GM04504 (cell line): ENCODE measurements around the gene TEX55.
"Not testable (repeated sequence)": the region's sequence is repeated elsewhere in the genome, so short reads cannot be mapped to it uniquely, and the experiment has no call there.

Source experiments
- DNase-seq: peaks from one replicate; pipeline ENCODE4 v3.0.0-alpha.2; 2012; ENCODE audit warnings: low read depth

Gene TEX55

DNA sequence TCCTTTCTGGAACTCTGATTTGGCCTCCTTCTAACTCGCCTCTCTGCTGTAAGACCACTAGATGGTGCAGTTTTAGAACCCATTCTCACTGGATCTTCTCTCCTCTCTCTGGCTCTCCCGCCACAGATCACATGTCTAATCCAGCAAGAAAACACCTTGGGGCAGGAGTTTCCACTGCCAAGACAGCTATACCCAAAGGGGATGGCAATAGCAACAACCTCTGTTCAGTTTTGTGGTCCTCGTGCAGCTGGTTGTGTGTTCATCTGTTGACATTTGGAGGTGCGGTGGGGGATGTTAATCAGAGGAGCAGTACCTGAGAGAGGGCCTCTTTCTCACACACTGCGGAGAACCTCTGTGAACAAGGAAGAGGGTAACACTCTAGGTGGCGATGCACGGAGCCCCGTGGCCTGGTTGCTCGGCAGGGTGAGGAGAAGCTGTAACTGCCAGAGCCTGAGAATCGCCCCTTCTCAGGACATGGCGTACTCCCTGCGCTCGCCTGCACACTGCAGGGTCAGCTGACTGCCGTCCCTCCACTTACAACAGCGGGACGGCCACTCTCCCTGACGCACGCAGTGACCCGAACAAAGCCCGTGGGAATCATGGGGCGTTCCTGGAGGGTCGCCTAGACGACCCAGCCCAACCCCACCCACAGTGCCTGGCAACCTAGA, at the start of gene TEX55:
TSS of gene TEX55 (plus strand) at position 666 of the 668 bp plus-strand sequence. CDS start 25 bp downstream, outside the sequence.
- DNase-seq: peak; percentile 15

GRCh38 chr3:119098003-119098402, 48.0 kb upstream of the TEX55 start:
- no peak for DNase-seq

DNA sequence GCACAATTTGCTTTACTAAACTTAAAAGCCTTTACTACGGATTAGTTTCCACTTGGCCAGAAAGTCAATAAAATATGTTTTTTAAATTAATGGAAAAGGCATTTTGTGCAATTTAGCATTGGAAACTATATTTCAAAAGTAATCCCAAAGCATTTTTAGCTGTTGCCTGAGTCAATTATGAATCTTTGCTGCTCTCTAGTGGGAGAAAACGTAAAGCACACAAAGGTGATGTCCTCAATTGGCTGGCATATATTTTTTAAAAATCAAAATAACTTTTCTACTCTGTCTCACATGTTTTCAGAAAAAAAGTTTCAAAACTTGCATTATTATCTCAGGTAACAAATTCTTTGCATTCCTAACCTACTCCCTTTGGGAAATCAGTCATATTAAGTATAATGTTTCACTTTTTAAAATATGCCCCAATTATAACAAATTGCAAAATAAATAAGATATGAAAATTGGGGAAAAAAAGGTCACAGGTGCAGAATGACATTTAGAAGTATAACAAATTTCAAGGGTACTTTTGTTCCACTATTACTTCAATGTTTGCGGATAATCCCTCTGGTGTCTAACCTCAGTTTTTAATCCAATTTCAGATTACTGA, 47.2 kb upstream of the TEX55 start:
- DNase-seq: peak; percentile 17

DNA sequence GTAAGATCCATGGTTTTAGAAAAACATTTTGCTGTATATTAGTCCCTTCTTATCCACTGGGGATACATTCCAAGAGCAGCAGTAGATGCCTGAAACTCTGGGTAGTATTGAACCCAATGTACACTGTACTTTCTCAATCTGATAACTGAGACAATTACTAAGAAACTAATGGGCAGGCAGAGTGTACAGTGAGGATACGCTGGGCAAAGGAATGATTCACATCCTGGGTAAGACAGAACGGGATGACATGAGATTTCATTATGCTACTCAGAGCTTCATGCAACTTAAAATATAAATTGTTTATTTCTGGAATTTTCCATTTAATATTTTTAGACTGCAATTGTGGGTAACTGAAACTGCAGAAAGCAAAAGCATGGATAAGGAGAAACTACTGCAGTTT, 46.2 kb upstream of the TEX55 start:
- DNase-seq: no peak

DNA sequence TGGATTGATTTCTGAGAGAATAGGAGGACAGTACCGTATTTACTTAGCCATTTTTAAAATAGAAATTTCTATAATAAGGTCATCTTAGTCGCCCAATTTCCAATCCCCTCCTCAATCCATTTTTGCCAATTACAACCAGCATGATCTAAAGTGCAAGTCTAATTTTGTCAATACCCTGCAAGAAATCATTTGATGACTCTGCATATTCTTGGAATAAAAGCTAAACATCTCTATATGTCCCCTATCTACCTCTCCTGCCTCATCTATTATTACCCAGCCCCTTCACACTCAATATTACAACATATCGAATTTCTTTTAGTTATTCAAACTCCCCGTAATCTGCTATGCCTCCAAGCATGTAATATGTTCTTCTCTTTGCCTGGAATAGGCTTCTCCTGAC, 41.9 kb upstream of the TEX55 start:
- no peak for DNase-seq

- not testable (repeated sequence) for DNase-seq
Observed at GRCh38 chr3:119118330-119118729, 27.6 kb upstream of the TEX55 start.

DNA sequence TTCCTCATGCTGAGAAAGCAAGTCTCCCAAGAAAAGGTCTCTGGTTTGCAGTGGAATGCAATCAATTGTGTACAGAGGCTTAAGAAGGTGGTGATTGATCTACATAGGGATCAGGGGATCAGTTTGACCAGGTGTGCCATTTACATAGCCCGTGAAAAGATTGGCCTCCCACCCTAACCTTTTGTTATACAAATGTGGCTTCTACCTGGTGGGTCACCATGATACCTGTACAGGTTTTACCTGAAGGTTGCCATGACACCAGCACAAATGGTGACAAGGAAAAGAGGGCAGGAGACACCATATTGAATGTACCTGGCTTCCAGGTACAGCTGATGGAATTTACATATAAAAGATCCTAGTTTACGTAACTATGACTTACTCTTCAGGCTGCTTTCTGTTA, 25.5 kb upstream of the TEX55 start:
- DNase-seq: no peak

DNA sequence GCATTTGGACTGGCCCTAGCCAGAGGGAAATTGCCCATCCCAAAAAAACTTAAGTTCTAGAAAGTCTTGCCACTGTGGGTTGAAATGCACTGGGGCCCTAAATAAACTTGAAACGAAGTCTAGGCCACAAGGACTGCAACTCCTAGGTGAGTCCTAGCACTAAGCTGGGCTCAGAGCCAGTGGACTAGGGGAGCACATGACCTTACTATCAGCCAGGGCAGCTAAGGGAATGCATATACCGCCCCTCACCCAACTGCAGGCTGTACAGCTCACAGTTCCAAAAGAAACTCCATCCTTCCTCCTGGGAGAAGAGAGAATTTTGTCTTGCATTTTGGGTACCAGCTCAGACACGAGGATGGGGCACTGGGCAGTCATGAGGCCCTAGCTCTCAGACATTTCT, 23.6 kb upstream of the TEX55 start:
- DNase-seq: no peak

DNA sequence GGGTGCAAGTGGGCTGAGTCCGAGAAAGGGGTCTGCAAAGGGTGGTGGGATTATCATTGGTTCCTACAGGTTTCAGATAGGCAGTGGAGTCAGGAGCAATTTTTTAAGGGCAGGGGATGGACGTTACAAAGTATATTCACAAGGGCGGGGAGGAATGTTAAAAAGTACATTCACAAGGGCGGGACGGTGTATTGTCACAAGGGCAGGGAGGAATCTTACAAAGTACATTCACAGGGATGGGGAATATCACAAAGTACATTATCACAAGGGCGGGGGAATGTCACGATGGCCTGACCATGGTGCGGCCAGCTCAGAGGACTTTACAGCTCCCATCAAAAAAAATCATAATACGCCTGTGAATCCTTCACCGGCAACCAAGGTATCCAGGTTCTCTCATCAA, 20.6 kb upstream of the TEX55 start:
- DNase-seq: no peak

DNA sequence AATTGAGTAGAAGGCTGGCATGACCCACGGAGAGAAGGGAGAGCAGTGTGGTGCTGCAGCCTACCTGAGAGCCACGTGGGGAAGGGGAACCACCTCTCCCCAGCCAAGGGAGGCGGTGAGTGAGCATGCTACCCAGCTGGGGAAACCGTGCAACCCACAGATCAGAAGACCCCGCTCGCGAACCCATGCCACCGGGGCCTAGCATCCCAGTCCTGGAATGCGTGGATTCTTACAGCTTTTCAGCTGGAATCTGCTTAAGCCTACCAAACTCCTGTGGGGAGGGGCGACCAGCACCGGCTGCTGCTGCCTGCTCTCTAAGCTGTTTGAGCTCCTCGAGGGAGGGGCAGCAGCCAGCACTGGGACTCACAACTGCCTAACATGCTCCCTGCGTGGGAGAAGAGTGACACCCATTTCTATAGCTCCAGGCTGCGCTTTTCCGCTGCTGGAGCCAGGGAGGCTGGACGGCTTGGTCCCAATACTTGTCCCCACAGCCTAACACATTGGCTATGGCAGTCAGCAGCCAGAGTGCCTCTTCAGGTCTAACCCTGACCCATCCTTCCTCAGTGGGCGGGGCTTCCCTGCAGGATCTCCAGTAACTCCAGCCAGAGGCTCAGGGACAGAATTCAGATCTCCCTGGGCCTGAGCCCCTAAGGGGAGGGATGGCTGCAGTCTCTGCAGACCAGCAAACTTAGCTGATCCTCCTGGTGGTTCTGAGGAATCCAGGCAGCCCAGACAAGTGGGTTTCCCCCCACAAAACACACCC, 20.0 kb upstream of the TEX55 start:
- no peak for DNase-seq

DNA sequence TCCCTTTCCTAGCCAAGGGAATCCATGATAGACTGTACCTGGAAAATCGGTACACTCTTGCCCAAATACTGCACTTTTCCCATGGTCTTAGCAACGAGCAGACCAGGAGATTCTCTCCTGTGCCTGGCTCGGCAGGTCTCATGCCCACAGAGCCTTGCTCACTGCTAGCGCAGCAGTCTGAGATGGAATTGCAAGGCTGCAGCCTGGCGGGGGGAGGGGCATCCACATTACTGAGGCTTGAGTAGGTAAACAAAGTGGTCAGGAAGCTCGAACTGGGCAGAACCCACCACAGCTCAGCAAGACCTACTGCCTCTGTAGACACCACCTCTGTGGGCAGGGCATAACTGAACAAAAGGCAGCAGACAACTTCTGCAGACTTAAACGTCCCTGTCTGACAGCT, 15.7 kb upstream of the TEX55 start:
- DNase-seq: not testable (repeated sequence)

- not testable (repeated sequence) for DNase-seq
Observed at GRCh38 chr3:119132291-119132690, 13.7 kb upstream of the TEX55 start.

GRCh38 chr3:119139360-119139759, 6.6 kb upstream of the TEX55 start:
- not testable (repeated sequence) for DNase-seq

DNA sequence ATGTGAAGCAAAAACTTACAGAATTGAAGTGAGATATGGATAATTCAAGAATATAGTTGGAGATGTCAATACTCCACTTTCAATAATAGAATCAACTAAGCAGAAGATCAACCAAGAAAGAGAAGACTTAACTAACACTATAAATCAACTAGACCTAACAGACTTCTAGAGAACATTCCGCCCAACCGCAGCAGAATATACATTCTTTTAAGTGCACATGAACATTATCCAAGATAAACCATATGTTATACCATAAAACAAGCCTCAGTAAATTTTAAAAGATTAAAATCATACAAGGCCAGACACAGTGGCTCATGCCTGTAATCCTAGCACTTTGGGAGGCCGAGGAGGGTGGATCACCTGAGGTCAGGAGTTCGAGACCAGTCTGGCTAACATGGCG, 5.5 kb upstream of the TEX55 start:
- no peak for DNase-seq

- DNase-seq: no peak
Observed at GRCh38 chr3:119145128-119145499, 851 bp upstream of the TEX55 start.

DNA sequence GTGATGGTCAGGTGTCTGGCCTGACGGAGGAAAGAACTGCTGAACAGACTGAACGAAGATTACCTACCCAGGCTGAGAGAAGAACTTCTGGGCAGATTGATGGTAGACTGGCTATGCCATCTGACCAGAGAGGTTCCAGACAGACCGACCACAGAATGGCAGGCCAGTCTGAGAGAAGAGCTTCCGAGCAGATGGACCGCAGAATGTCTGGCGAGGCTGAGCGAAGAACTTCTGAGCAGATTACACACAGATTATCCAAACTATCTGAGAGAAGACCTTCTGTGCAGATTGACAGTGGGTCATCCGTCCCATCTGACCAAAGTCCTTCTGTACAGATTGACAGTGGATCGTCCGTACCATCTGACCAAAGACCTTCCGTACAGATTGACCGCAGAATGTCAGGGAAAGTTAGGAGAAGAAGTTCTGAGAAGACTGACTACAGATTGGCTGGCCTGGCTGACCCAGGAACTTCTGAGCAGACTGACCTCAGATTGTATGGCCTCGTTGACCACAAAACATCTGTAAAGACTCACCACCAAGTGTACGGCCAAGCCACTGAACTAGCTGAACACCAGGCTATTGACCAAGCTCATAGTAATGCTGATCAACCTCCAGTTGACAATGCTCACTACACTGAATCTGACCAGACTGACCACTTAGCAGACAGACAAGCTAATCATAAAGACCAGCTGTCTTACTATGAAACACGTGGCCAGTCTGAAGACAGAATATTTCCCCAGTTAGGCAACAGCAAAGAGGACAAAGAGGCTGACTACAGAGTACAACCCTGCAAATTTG, 812 bp downstream of the TEX55 start:
- no peak for DNase-seq

GRCh38 chr3:119147494-119147893, 1.5 kb downstream of the TEX55 start:
- DNase-seq: no peak

GRCh38 chr3:119148493-119149180, 2.7 kb downstream of the TEX55 start:
- peak; percentile 5 for DNase-seq

DNA sequence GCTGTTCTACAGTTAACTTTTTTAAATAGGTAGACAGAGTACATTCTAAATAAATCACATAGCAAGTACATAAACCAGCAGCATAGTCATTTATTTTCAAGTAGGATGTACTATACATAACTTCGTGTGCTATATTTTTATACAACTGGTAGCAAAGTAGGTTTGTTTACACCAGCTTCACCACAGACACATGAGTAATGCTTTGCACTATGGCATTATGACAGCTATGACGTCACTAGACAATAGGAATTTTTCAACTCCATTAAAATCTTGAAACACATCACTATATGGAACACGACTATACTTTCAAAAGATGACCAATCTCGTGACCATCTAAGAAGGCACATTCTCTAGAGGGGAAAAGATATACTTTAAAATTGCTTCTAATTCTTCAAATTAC, 3.5 kb downstream of the TEX55 start:
- DNase-seq: peak; percentile 3

DNA sequence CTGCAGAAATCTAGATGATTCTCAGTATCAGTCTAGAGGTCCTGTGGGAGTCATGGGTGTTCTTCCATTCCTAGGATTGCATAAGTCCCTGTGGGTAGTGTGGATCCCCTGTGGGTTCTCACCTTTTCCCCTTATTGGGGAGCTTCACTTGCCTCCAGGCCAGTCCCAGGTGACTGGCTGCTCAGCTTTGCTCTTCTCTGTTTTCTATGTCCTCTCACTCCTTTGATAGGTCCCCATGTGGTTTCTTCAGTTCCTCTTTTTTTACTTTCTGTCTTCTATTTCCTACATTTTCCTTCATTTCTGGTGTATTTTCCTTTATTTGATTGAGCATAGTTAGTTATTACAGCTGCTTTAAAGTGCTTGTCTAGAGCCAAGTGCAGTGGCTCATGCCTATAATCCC, 10.9 kb downstream of the TEX55 start:
- no peak for DNase-seq

GRCh38 chr3:119157971-119158370, 12.0 kb downstream of the TEX55 start:
- DNase-seq: no peak

GRCh38 chr3:119160361-119160760, 14.4 kb downstream of the TEX55 start:
- no peak for DNase-seq
